ENCODE results near the gene RBM47.

- TF ChIP-seq CTCF (IDR thresholded peaks at IDR 0.05; ENCODE audit: low read depth, low read length) (no peak), EZH2phosphoT487 (IDR thresholded peaks at IDR 0.05; ENCODE audit: low read depth) (no peak)
Measured at GRCh38 chr4:40409835-40410234, 219.8 kb downstream of the RBM47 start.
